GM12874 (cell line): ENCODE measurements around the gene ELAVL4.

Experiments
- TF ChIP-seq, protein P1 (sequence below): IDR thresholded peaks from 2 replicates; pipeline ENCODE4 v1.5.1; 2011; ENCODE audit warnings: low read depth, mild to moderate bottlenecking, control low read depth, low read length, moderate library complexity; ENCODE audit not compliant: insufficient read depth

Gene ELAVL4

DNA sequence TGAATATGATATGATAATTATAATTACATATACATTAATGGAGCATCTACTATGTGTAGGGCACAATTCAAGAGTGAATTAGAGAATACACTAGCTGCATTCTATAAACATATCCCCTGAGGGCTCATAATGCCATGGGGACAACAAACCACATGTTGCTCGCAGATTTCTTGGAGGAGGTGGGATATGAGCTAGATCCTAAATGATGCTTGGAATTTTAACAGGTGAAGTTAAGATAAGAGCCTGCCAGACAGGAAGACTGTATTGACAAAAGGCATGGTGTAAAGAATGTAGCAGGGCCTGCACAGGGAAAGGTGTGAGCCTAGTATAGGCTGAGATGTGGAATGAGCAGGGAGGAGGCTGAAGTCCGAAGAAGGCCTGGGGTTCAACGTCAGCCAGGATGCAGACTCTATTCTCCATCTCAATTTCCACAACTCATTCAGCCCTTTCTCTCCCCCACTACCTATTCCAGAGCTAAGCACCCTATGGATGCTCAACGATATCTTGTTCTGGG is 120.2 kb downstream of the ELAVL4 start:
- TF ChIP-seq, protein P1, sequence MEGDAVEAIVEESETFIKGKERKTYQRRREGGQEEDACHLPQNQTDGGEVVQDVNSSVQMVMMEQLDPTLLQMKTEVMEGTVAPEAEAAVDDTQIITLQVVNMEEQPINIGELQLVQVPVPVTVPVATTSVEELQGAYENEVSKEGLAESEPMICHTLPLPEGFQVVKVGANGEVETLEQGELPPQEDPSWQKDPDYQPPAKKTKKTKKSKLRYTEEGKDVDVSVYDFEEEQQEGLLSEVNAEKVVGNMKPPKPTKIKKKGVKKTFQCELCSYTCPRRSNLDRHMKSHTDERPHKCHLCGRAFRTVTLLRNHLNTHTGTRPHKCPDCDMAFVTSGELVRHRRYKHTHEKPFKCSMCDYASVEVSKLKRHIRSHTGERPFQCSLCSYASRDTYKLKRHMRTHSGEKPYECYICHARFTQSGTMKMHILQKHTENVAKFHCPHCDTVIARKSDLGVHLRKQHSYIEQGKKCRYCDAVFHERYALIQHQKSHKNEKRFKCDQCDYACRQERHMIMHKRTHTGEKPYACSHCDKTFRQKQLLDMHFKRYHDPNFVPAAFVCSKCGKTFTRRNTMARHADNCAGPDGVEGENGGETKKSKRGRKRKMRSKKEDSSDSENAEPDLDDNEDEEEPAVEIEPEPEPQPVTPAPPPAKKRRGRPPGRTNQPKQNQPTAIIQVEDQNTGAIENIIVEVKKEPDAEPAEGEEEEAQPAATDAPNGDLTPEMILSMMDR = no peak

DNA sequence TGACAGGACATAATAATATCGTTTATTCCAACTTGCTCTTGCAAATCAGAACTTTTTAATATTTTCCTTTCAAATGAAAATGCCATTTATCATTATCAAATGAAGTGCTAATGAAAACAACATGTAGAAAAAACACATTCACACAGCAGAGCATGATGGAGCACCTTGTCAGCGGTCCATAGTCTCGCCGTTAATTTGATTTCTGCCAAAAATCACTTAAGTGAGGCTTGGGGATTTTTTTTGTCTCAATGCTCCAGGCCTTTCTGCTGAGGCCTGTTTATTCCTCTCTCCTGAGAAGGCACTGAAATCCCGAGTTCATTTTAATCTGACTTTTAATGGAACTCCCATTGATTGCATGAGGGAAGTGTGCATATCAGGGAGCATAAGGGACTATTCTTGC is 122.5 kb downstream of the ELAVL4 start:
- TF ChIP-seq, protein P1 = no peak

DNA sequence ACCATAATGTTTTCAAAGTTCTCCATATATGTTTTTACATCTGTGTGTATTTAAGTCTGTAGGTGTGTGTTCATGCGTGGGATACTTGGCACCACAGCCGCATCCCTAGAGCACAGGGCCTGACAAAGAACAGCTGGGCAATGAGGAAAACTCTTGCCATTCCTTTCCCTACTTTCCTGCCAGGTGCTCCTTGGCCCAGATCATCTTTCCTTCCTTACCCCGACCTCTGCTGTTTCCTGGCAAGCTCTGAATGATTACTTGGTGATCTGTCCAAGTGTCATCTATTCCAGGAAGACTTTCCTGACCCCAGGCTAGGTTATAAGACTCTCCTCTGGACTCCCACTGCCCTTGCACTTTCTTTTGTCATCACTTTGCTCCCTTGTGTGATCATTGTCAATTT is 123.6 kb downstream of the ELAVL4 start:
- TF ChIP-seq, protein P1 = no peak

DNA sequence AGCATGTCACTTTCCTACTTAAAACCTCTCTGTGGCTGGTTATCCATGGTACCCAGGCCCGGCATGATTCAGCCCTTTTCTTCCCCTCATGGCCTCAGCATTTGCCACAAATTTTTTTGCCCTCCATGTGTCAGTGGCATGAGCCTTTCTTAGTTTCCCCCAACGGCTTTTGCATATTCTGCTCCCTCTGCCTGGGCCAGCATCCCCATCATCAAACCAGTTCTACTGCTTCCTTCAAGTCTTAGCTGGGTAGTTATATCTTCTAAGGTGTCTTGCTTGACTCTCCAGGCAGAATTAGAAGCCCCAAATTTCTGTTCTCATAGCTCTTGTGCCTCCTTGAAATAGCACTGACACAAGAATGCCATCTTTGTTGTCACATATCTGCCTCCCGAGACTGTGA is 127.9 kb downstream of the ELAVL4 start:
- TF ChIP-seq, protein P1 = no peak

DNA sequence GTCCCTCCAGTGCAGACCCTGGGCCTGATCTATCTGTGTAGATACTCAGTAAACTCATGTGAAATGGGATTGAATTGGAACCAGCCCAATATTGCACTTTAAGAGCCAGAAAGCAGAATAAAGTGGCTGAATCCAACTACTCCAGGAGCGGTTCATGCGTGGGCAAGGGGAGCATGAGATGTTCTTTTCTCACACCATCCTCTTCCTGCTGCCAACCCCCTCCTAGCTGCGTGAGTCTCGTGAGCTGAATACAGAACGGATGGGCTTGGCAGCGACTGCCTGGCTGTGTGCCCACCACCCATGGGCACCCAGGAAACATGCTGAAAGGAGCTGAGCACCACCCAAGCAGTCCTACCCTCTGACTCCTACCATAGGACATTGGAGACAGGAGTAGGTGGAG is 128.3 kb downstream of the ELAVL4 start:
- TF ChIP-seq, protein P1 = no peak

DNA sequence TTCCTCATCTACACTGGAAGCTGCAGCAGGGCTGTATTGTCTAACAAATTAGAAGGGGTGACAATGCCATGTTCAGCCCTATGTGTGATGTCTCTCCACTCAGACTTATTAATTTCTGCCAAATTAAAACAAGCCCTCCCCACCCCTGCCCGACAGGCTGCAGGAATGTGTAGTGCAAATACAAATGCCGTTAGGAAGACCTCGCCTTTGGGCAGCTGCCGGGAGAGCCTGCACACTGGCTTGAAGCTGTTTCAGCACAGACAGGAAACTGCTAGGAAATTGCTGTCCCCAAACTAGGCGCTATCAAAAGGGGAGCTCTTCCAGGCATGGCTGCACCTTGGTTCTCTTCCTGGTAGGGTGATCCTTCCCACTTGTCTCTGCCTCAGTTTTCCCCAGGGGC is 135.2 kb downstream of the ELAVL4 start:
- TF ChIP-seq, protein P1 = no peak

DNA sequence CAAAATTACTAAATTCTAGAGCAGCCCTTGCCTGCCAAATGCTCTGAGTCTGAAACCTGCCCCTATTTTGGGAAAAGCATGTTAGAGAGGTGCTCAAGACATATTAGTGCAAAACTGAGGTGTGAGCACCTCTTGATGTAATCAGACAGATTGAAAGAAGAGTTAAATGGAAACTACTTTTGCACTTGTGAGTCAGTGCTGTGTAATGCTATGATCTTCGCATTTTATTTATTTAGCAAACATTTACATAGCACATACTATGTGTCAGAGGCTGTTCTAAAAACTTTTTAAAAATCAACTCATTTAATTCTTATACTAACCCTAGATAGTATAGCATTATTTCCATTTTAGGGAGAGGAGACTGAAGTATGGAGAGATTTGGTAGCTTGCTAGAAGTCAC is 138.1 kb downstream of the ELAVL4 start:
- TF ChIP-seq, protein P1 = no peak

DNA sequence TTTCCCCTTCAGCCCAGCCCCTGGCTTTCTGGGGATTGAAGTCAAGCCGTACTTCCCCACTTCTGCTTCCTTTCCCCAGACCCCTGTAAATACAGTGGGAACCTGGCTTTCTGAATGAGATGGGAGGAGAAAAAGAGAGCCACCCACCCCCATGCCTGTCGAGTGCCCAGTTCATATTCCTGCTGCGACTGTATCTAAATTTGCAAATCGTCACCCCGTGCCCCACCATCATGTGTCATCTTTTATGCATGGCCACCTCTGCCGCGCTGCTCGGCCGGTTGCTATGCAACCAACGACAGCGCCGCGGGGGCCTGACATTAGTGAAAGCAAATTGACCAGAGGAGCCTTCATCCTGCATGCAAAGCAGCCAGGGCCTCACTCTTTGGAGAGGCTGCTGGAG is 143.0 kb downstream of the ELAVL4 start:
- TF ChIP-seq, protein P1 = no peak
